DMS79 treated with DMSO at 0.1 percent for 48 hours (cell line): ENCODE results near the gene PKP2.
A peak's percentile ranks its signal among the peaks of the same experiment; 100 is the strongest.

ENCODE experiments used
- DNase-seq: peaks from one replicate; lab custom pipeline; 2025; lab: John Stamatoyannopoulos, UW

The PKP2 gene

GRCh38 chr12:32896432-32897280 is at the start of gene PKP2:
PKP2 (minus strand) TSS chr12:32896777; CDS start chr12:32896731, 46 bp downstream.
- peak; percentile 39 for DNase-seq

DNA sequence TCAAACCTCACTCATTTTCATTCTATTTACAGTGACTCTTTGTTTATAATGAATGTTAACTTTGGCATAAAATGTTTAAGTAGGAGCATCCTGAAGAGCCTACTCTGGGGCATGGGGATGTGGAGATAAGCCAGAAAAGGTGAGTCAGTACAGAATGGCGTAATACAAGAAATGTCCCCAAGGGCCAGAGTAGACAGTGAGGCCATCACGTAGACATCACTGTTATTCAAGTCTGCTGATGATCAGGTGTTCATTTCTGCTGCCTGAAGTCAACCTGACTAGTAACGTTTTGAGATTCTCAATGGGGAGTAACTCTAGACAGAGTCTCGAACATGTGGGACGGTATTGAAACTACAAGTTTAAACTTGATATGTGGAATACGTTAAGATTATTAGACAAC is 47.6 kb upstream of the PKP2 start:
- no peak for DNase-seq

- DNase-seq = no peak
These were observed 43.2 kb upstream of the PKP2 start for GRCh38 chr12:32939801-32940200.

DNA sequence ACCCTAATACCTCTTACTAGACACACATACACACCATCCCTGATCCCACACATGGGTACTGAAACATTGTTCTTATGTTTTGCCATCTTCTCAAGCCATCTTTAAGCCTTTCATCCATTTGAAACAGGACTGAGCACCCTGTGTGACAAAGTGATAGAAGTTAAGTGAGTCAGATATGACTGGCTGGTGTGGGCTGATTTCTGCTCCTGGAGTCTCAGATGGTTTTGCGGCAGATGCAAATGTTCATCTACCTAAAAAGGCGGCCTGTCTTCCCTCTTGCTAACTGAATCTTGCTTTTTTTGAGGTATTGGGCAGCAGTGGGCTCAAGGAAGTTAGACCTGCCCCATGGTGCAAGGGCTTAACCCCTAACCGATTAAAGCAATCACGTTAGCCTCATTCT is 30.4 kb upstream of the PKP2 start:
- DNase-seq = no peak

- DNase-seq = no peak
These were observed 29.8 kb upstream of the PKP2 start for GRCh38 chr12:32926356-32926755.

- no peak for DNase-seq
These were observed 26.1 kb upstream of the PKP2 start for GRCh38 chr12:32922546-32923297.

GRCh38 chr12:32921397-32921796 is 24.8 kb upstream of the PKP2 start:
- DNase-seq = no peak

- DNase-seq = no peak
These were observed 24.0 kb upstream of the PKP2 start for GRCh38 chr12:32920506-32921085.

GRCh38 chr12:32918890-32919801 is 22.6 kb upstream of the PKP2 start:
- no peak for DNase-seq

GRCh38 chr12:32917094-32917611 is 20.6 kb upstream of the PKP2 start:
- DNase-seq = no peak

DNA sequence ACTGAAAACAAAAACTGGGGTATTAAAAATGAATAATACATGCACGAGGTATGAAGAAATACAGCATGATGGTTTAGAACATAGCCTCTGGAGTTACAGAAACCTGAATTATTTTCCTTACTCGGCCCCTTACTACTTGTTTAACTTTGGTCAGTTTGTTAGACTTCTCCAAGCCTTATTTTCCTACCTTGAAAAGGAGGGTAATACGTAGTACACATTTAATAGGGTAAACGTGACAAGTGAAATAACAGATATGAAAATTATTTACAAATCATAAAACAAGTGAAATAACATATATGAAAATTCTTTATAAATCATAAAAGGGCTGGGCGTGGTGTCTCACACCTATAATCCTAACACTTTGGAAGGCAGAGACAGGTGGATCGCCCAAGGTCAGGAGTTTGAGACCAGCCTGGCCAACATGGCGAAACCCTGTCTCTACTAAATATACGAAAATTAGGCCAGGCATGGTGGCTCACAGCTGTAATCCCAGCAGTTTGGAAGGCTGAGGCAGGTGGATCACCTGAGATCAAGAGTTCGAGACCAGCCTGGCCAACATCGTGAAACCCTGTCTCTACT is 11.4 kb upstream of the PKP2 start:
- no peak for DNase-seq

GRCh38 chr12:32907166-32907565 is 10.6 kb upstream of the PKP2 start:
- DNase-seq = no peak

GRCh38 chr12:32906399-32907165 is 10.0 kb upstream of the PKP2 start:
- no peak for DNase-seq

- no peak for DNase-seq
These were observed 7.2 kb upstream of the PKP2 start for GRCh38 chr12:32903763-32904162.

DNA sequence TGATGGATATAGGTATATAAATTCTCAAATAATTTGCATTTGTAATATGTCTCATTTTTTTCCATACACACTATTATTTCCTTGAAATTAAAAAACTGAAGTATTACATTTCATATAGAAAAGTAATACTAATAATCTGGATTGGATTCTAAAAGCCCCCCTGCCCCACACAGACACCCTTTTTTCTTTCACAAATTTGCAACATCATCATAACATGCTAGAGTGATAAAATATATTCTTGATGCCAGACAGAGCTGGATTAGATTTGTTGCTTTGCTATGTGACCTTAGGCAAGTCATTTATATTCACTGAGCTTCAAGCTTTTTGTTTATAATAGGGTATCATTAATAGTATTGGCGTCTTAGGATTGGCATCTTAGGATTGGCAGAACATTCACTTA is 6.7 kb upstream of the PKP2 start:
- DNase-seq = no peak

DNA sequence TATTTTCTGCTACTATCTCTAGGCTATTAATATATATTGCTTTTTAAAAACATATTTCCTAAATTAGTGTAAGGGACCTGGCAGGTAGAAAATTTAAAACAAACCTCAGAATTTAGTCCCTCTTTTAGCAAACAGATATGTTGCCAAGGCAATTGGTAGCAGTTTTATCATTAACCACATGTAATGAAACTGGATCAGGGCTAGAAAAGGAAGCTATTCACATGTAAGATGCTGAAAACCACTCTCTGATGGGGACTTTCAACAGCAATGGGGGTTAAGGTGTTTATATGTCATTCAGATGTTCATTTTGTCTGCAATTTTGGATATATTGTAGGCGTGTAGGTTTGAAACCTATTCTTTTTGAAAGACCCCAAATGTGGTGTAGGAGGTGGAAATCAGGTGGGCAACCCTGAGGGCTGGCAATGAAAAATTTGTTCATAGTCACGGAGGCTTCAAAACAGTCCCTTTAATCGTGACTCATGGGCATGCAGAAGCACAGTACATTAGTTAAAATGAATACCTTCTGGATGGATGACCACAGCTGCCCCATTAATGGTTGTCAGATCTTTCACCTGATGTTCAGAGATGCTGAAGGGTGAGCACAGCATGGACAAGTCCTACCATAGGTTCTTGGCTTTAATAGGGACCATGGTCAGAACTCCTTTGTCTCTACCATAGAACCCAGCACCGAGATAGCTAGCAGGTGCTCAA is 5.9 kb upstream of the PKP2 start:
- no peak for DNase-seq

GRCh38 chr12:32901553-32901952 is 5.0 kb upstream of the PKP2 start:
- DNase-seq = no peak

DNA sequence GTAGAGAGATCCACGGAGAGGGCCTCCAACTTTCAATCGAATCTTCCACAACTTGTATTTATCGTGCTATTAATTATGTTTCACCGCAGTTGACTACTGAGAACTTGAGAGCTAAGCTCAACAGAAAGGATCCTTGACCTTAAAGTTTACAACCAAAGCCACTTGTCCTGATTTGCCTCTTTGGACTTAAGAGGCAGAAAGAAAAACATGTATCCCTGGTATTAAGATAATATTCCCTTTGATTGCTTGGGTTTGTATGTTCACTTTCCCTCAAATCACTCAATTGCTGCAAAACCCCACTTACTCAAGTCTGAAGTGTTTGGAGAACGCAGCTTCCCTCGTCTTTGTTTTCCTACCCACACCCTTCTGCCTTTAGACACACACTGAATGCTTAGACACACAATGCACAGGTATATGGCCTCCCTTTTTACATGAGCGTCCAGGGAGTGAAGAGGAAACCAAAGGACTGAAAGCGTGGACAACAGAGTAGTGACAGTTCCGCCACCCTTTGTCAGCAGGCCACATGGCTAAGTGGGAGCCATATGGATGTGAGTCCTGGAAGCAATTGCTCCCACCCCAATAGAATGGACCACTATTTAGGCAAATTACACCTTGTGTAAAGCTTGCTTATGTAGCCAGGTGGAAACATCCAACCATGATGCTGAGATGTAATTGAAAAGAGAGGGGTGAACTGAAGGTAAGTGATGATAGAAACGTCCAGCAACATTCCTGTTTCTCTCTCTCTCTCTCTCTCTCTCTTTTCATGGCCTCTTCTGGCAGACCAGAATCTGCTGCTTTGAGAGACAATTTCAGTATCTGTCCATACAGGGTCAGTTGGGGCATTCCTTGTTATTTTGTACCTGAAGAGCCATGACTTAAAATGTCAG is 1.4 kb upstream of the PKP2 start:
- DNase-seq = peak; percentile 79

GRCh38 chr12:32897281-32897610 is 669 bp upstream of the PKP2 start:
- DNase-seq = no peak
